HG02840 (cell line): ENCODE data around the gene TCP1.
A peak's percentile ranks its signal among the peaks of the same experiment; 100 is the strongest.

Experiments
- ATAC-seq: cut with Tn5 transposase; IDR thresholded peaks from one replicate; pipeline ENCODE4 v1.9.1; 2021; ENCODE audit warnings: mild to moderate bottlenecking, moderate library complexity, moderate number of reproducible peaks; ENCODE audit not compliant: unreplicated experiment, low FRiP score

The TCP1 gene

DNA sequence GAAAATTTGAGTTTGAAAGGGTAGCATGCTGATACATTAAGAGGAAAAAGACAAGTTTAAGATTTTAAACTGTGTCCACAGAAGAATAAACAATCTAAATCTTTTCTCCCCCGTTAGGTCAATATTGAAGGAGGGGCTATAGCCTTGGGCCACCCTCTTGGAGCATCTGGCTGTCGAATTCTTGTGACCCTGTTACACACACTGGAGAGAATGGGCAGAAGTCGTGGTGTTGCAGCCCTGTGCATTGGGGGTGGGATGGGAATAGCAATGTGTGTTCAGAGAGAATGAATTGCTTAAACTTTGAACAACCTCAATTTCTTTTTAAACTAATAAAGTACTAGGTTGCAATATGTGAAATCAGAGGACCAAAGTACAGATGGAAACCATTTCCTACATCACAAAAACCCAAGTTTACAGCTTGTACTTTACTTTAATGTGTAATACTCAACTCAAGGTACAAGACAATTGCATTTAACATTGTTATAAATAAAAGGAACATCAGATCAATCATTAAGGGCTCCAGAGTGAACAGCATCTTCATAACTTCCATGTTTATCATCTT lies 10.8 kb downstream of the TCP1 start:
- no peak for ATAC-seq

DNA sequence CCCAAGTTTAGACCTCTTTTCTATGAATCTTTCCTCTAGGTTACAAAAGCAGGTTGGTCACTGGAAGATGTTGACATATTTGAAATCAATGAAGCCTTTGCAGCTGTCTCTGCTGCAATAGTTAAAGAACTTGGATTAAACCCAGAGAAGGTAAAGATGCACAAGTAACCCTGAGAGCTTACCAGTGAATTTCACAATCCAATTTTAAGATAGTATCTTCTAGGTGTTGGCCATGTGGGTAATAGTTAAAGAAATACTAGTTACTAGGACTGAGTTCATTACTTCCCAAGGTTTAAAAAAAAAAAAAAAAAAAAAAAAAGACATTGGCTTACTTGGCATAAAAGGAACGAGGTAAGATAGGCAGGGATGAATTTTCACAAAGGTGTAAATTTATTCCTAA lies 11.3 kb downstream of the TCP1 start:
- no peak for ATAC-seq

DNA sequence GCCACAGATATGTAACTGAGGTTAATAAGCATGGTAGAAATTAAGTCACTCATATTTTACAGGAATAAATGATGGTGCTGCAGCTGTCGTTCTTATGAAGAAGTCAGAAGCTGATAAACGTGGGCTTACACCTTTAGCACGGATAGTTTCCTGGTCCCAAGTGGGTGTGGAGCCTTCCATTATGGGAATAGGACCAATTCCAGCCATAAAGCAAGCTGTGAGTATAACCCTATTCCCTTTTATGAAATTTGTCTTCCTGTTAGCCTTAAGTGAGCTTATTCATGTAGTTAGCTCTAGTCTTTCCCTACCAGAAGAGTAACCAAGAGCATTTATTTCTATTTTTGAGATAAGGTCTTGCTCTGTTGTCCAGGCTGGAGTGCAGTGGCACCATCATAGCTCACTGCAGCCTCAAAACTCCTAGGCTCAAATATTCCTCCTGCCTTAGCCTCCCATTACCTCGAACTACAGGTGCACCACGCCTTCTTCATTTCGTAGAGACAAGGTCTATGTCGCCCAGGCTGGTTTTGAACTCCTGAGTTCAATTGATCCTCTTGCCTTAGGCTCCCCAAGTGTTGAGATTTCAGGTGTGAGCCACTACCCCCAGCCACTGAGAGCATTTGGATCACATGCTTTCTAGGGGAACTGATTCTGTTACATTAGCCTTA lies 12.0 kb downstream of the TCP1 start:
- ATAC-seq, result no peak

DNA sequence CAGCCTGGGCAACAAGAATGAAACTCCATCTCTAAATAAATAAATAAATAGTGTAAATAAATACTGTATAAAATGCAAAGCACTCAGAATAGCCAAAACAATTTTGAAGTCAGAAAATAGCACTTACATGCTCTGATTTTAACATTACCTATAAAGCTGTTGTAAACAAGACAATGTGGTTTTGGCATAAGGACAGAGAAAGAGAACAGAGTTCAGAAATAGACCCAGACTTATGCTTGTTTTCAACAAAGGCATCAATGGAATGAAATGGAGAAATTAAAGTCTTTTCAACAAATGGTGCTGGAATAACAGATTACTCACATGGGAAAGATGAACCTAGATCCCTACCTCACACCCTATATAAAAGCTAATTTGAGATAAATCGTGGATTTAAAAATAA lies 17.2 kb downstream of the TCP1 start:
- no peak for ATAC-seq

DNA sequence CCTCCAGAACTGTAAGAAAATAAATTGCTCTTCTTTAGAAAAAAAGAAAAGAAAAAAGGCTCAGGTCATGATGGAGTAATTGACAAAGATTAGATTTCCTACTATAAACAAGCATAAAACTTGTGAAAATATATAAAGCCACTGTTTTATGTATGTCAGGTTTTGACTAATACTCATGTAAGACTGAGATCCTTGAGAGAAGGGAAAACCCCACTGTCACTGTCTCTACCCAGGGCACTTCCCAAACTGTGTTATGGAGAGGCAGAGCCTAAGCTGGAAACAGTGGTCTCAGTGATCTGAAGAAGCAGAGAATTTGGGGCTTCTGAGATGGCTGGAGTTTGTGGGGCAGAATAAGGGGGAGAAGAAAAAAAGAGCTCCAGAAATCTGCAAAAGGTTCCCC lies 19.9 kb downstream of the TCP1 start:
- no peak for ATAC-seq

DNA sequence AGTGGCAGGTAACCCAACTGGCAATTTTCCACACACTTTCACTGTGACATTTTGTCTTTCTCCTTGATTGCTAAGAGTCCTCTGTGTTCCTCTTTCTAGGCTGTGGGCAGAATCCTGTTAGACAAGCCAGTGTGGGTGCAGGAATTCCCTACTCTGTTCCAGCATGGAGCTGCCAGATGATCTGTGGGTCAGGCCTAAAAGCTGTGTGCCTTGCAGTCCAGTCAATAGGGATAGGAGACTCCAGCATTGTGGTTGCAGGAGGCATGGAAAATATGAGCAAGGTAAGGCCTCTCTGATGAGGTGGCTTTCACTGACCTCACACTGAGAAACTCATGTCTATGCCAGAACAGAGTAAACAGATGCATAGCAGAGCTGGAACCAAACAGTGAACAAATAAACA lies 22.5 kb downstream of the TCP1 start:
- ATAC-seq, result no peak

DNA sequence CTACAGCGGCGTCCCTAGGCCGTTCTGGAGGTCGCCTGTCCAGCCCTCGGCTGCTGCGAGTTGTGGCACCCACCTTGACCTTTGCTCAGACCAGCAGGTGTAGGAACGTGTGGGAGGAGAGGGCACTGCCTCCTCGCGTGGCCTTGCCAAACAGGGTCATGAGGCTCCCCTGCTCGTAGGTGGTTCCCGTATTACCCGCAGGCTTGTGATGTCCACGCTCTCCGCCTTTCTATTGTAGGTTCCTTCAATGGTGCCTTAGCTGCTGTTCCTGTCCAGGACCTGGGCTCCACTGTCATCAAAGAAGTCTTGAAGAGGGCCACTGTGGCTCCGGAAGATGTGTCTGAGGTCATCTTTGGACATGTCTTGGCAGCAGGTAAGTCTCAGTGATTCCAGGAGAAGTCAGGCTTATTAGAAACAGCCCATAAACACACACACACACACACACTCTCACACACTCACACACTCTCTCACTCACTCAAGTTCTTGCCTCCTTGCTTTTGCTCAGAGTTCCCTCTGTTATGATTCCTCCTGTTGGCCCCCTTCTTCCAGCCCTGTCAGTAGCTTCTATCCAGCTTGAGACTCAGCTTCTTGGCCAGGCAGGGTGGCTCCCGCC lies 26.6 kb downstream of the TCP1 start:
- ATAC-seq, result peak; percentile 2

DNA sequence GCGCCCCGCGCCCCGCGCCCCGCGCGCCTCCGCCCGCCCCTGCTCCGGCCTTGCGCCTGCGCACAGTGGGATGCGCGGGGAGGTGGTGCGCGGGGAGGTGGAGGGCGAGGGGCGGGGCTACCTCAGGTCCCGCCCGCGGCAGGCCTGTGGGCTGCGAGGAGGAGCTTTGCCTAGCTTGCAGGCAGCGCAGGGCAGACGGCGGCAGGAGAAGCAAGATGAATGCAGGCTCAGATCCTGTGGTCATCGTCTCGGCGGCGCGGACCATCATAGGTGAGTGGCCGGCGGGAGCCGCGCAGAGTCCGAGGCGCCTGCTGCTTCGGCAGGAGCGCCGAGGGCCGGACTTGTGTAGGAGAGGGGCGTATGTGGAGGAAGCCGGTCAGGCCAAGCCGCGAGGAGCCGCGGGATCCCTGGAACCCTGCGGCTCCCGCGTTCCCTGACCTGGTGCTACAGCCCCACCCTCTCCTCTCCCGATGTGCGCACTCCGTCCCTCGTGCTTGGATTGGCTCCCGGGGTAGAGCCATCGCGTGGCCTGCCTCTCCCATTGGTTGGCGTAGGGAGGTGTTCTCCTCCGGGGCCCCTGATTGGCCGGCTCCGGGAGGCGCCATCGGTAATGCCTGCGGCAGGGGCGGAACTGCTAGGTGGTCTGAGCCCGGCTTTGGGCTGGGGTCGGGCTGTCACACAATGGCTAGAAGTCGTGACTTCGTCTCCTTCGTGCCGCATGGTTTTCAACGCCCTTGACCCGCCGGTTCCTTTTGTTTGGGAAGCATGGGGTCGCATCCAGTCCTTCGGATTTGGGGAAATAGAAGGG lies 27.3 kb downstream of the TCP1 start, which contains the start of gene ACAT2:
Gene ACAT2 (plus strand): TSS at position 173 of the 808 bp plus-strand sequence. CDS start 43 bp downstream, at position 216.
- peak; percentile 99 for ATAC-seq

DNA sequence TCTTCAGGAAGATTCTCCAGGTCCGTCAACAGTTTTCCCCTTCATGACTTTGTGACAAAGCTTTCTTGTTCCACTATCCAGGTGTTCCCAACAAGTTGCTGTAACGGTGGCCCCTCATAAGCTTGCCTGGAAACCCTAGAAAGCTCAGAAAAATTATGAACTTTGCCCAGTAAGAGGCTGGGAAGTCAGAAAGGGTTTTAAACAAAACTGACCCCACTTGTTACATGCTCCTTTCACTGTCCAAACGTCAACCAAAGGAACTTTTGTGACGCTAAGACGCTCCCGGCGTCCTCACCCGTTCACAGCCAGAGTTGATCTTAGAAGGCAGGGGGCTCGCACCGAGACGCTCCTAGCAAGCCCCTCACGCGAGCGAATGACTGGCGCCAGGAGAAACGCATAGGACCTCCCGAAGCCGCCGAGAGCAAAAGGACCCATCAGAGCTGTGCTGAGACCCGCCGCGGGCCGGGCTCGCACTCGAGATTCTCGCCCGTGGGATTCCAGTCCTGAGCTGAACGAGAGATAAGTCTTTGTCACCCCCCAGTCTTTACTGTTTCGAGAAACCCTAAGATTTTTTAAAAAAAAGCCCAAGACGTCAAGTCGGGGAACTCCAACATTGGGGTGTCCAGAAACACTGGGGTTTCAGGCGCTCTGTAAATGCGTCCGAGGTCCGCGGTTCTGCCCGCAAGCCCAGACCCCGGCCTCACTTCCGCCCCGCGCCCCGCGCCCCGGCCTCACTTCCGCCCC lies 28.1 kb downstream of the TCP1 start:
- ATAC-seq, result peak; percentile 2

DNA sequence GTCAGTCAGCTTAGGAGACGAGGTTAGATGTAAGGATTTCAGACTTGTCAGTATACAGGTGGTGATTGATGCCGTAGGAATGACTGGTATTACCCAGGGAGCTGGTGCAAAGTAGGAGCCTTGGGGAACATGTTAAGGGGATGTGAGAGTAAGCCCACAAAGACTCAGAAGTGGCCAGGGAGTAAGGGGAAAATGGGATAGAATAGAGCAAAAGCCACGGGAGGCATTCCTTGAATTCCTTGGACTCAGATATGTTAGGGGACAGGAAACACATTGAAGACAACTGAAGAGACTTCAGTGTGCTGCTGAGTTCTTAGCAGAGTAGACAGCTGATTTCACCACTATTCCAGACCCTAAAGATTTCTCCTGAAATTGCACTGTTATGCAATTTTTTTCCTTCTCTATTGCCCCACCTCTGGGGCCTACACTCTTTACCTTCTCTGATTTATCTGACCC lies 28.8 kb downstream of the TCP1 start:
- ATAC-seq, result no peak

DNA sequence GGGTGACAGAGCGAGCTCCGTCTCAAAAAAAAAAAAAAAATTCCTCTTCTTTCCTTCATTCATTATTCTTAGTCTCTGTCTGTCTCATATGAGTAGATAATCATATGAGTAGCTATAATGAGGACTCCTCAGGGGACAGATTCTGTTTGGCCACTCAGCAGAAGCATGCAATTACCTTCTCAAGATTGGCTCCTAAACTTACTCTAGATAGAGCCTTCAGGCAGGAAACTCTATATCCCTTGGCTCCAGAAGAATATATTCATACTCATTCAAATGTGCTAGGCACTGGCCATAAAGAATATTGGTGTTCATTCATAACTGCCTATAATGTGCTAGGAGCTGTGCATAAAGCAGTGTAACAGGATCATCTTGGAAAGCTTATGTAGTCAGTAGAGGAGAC lies 29.8 kb downstream of the TCP1 start:
- no peak for ATAC-seq

DNA sequence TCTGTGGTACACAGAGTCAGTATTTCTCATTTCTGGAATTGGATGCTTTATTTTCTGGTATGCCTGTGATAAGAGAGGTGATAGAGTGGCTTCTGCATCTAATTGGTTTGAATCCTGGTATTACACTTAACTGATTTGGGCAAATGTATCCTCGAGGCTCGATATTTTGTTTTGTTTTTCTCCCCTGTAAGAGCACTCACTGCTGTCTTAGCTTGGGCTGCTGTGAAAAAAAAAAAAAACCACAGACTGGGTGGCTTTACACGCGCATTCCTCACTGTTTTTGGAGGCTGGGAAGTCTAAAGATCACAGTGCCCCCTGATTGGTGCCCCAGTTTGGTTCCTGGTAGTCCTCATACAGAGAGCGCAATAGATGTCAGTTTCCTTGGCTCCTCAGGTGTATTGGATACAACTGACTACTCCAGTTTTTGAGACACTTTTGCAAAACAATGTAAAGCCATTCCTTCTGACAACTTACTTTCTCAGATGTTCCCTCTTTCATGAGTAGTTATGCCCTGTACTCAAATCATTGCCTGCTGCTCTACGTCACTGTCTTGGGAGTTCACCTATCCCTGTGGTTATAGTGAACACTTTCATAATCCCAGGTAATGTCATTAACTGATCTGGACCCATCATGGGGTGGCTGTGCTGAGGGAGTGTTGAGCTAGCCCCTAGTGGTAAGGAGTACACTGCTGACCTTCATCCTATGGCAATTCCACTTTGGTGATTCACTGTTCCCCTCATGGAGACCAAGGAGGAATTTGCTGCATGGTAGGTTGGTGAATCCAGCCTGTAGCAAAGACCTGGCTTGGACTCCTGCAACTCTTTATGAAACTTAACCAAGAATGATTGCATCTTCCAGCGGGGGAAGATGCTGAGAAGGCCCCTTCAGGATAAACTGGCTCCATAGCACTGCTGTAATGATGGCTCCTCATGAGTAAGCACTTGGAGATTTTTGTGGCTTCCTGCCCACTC lies 31.1 kb downstream of the TCP1 start:
- no peak for ATAC-seq

DNA sequence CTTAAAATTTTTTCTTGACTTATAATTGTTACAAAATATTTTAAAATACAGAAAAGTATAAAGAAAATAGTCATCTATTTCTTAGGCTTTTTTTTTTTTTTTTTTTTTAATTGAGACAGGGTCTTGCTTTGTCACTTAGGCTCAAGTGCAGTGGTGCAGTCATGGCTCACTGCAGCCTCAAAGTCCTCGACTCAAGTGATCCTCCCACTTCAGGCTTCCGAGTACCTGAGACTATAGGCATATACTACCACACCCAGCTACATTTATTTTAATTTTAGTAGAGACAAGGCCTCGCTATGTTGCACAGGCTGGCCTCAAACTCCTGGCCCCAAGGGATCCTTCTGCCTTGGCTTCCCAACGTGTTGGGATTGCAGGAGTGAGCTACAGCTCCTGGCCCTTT lies 32.9 kb downstream of the TCP1 start:
- no peak for ATAC-seq

DNA sequence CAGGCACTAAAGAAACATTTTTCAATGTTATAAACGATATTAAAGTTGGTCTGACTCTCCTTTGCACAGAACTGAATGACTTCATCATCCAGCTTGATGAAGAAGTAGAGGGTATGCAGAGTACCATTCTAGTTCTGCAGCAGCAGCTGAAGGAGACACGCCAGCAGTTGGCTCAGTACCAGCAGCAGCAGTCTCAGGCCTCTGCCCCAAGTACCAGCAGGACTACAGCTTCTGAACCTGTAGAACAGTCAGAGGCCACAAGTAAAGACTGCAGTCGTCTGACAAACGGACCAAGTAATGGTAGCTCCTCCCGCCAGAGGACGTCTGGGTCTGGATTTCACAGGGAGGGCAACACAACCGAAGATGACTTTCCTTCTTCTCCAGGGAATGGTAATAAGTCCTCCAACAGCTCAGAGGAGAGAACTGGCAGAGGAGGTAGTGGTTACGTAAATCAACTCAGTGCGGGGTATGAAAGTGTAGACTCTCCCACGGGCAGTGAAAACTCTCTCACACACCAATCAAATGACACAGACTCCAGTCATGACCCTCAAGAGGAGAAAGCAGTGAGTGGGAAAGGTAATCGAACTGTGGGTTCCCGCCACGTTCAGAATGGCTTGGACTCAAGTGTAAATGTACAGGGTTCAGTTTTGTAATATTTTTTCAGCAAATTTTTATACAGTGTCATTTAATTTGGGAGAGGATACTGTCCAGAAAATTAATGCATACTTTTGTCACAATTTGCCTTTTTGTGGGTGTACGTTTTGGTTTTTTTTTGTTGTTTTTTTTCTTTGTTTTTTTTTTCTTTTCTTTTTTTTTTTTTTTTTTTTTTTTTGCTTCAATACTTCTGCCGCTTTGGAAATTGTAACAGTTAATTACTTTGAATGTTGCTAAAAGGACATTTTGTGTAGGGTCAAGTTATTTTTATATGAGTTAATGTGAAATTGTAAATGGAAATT lies 34.2 kb downstream of the TCP1 start:
- ATAC-seq, result no peak

DNA sequence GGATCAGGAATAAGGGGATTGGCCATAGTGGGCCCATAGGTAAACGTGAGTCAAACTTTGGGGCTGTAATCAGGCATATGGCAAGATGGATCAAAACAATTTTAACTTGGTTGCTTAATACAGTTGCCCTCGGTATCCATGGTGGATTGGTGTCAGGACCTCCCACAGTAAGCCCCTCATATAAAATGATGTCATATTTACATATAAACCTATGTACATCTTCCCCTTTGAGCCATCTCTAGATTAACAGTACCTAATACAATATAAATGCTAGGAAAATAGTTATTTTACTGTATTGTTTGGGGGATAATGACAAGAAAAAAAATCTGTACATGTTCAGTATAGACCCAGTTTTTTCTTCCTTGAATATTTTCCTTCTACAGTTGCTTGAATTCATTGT lies 35.0 kb downstream of the TCP1 start:
- ATAC-seq, result no peak

DNA sequence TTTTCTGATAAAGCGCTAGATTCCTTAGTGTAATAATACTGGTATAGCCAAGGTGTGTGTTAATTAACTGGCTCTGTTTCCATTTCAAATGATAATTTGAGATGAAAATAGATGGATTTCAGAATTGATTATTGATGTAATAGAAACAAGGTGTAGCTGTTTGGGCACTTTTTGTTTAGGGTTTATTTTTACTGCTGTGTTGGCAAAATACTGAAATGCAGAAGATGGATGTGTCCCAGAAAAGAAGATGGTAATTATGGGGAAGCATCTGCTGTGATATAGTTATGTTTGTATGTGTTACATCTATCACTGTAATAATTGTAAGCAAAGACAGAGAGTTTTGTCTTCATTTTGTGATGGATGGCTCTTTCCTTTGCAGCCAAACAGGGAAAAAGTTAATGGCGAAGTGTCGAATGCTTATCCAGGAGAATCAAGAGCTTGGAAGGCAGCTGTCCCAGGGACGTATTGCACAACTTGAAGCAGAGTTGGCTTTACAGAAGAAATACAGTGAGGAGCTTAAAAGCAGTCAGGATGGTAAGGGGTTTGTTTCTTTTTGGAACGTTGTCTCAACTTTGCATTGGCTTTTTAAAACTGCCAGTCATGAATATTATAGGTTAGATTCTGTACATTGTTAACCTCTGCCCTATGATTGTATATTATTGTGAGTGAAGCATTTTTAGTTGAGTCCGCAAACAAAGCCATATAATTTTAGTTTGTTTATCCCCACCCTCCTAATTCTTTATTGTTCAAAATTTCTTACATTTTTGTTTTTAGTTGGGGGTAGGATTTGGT lies 36.1 kb downstream of the TCP1 start:
- ATAC-seq, result no peak

DNA sequence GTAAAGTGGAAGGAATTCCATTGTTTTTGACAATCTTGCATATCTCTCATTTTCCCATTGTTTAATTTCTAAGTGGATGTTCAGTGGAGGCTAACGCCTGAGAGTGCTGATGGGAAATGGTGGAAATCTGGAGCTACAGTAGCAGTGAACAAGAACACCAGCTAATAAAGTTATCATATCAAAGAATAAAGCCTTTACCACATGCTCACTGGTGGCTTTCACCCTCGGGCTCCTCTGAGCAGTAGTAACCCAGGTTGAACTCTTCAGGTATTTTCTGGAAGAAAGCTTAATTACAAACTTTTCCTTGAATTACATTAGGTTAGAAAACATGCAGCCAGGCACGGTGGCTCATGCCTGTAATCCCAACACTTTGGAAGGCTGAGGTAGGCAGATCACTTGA lies 38.0 kb downstream of the TCP1 start:
- no peak for ATAC-seq
